Body of pancreas (tissue), 4 donors: ENCODE data around the gene ADGRL2. TPM values are rescaled to one million over a fixed set of nuclear protein-coding genes. Genes with fewer than 3 reads are reported as not detected.

Experiments
- ATAC-seq: fragments of 150-250 bp; one replicate; pipeline ENCODE4 v1.9.1; 2016
- DNase-seq, 4 donors: peaks; one replicate each; pipeline ENCODE4 v3.0.0-alpha.2; 2019
- H3K27ac ChIP-seq, 4 donors: fragments of 200-600 bp; sonication (generic); 1 replicate in 3 of 4; 2 replicates in 1 of 4; pipeline versions ENCODE4 v1.5.1 to v1.6.1; 2016 to 2019; ENCODE audit warnings: mild to moderate bottlenecking in 1 of 4, mixed read lengths in 1 of 4, moderate library complexity in 1 of 4
- H3K27me3 ChIP-seq, 2 donors: fragments of 200-600 bp; sonication (generic); one replicate each; pipeline ENCODE4 v1.6.0; 2016; ENCODE audit warnings: mild to moderate bottlenecking in 1 of 2
- H3K36me3 ChIP-seq, 2 donors: fragments of 200-600 bp; sonication (generic); replicated peaks in 1 of 2; 2 replicates each; pipeline ENCODE4 v1.5.1; 2016; ENCODE audit warnings: low read depth in 2 of 2; ENCODE audit not compliant: insufficient read depth in 1 of 2
- H3K4me1 ChIP-seq: fragments of 200-600 bp; sonication (generic); one replicate; pipeline ENCODE4 v1.6.0; 2016
- H3K4me3 ChIP-seq, 2 donors: fragments of 200-600 bp; sonication (generic); 1 replicate in 1 of 2; 2 replicates in 1 of 2; pipeline ENCODE4 v1.5.1; 2016 to 2019
- H3K9me3 ChIP-seq, 3 donors: fragments of 200-600 bp; sonication (generic); 1 replicate in 2 of 3; 2 replicates in 1 of 3; pipeline ENCODE4 v1.5.1; 2016
- CTCF ChIP-seq, 7 experiments: fragments of 450-650 bp in 4 of 7; fragments of 200-600 bp in 3 of 7; sonication (generic) in 3 of 7; IDR thresholded peaks; one replicate each; pipeline ENCODE4 v1.5.1; 2016 to 2019; ENCODE audit warnings: antibody characterized with exemption in 7 of 7
- POLR2A ChIP-seq, 3 donors: fragments of 450-650 bp; IDR thresholded peaks; one replicate each; pipeline ENCODE4 v1.6.1; 2016; ENCODE audit warnings: antibody characterized with exemption in 3 of 3, mild to moderate bottlenecking in 2 of 3
- WGBS, 2 donors: methylation state at CpG; one replicate each; pipeline ENCODE4 v1.1.5; 2017; 5-methylcytosine and 5-hydroxymethylcytosine counted together
- intact Hi-C: fragments of 100-400 bp; cut with DNase I; formaldehyde crosslinking; loops from one replicate; pipeline ENCODE4 v1.15.1; 2023
- total RNA-seq, 2 donors: library from RNA; depleted of rRNA; stranded (reverse); fragments of >200 nt; gene quantifications; one replicate each; pipeline ENCODE4 v1.1.0, GENCODE V29; 2016

ADGRL2 gene
- total RNA-seq = 10 to 100 TPM; 11.5 to 25.7 TPM

- Histone ChIP-seq H3K4me1 (peaks cover 30% of the 10 kb centered on the region), H3K9me3 (no peaks in the 10 kb centered on the region), H3K36me3 (no peaks in the 10 kb centered on the region), H3K27me3 (no peaks in the 10 kb centered on the region), H3K4me3 (peak within 1 kb of the TSS; percentile 91 to 96), H3K27ac (peak within 1 kb of the TSS; percentile 84 to 98 (median 90))
- intact Hi-C loops = no loop called here
- ATAC-seq (peak; percentile 82), DNase-seq (peak; percentile 64 to 85 (median 82))
- WGBS, 2 donors = 0 to 1% methylated on average over 40 to 79 of the region's 81 CpGs
- TF ChIP-seq POLR2A (IDR thresholded peaks at IDR 0.05) (peak; percentile 31 to 80 (median 70)), CTCF (IDR thresholded peaks at IDR 0.05) (peak in 3 of 7 experiments; percentile 4 to 14 (median 8))
These were observed at the start of gene ADGRL2 for GRCh38 chr1:81800695-81801650. Gene ADGRL2, plus strand, starts transcription at chr1:81800934. Its CDS starts 36,051 bp downstream, at chr1:81836985.

GRCh38 chr1:81752840-81753239 lies 47.9 kb upstream of the ADGRL2 start:
- ATAC-seq (no peak), DNase-seq (no peak)
- TF ChIP-seq POLR2A (IDR thresholded peaks at IDR 0.05) (no peak), CTCF (IDR thresholded peaks at IDR 0.05) (no peak)
- H3K4me1 ChIP-seq = no peaks in the 10 kb centered on the region
- intact Hi-C loops = no loop called here
- H3K9me3 ChIP-seq = no peaks in the 10 kb centered on the region
- H3K4me3 ChIP-seq = no peak overlapping the region
- H3K27me3 ChIP-seq = no peaks in the 10 kb centered on the region
- H3K27ac ChIP-seq = no peak overlapping the region
- H3K36me3 ChIP-seq = no peaks in the 10 kb centered on the region
- 51 to 66% methylated on average over 2 of the region's 2 CpGs for WGBS, 2 donors

GRCh38 chr1:81754424-81754823 lies 46.3 kb upstream of the ADGRL2 start:
- Histone ChIP-seq H3K36me3 (no peaks in the 10 kb centered on the region), H3K9me3 (no peaks in the 10 kb centered on the region), H3K4me1 (no peaks in the 10 kb centered on the region), H3K4me3 (no peak overlapping the region), H3K27ac (no peak overlapping the region), H3K27me3 (no peaks in the 10 kb centered on the region)
- no peak for ATAC-seq
- no peak for DNase-seq
- intact Hi-C loops = no loop called here
- no peak for TF ChIP-seq POLR2A (IDR thresholded peaks at IDR 0.05)
- TF ChIP-seq CTCF (IDR thresholded peaks at IDR 0.05) = no peak

GRCh38 chr1:81756872-81757271 lies 43.9 kb upstream of the ADGRL2 start:
- no peak overlapping the region for H3K27ac ChIP-seq
- intact Hi-C loops = no loop called here

More at GRCh38 chr1:81756872-81757271, 43.9 kb upstream of the ADGRL2 start:
- Histone ChIP-seq H3K27me3 (no peaks in the 10 kb centered on the region), H3K4me1 (no peaks in the 10 kb centered on the region), H3K36me3 (no peaks in the 10 kb centered on the region), H3K9me3 (no peaks in the 10 kb centered on the region), H3K4me3 (no peak overlapping the region)
- WGBS, 2 donors = 62 to 74% methylated on average over 2 of the region's 2 CpGs
- DNase-seq (no peak), ATAC-seq (no peak)
- TF ChIP-seq CTCF (IDR thresholded peaks at IDR 0.05) (no peak), POLR2A (IDR thresholded peaks at IDR 0.05) (no peak)
